Neutrophil (primary cell): ENCODE data around the gene PPP1R3E.

Experiments
- H3K27ac ChIP-seq: fragments of 200-600 bp; sonication (generic); 2 replicates; pipeline ENCODE4 v1.5.1; 2016; ENCODE audit warnings: mild to moderate bottlenecking, moderate library complexity
- H3K27me3 ChIP-seq: fragments of 200-600 bp; sonication (generic); 2 replicates; pipeline ENCODE4 v1.6.0; 2016; ENCODE audit warnings: mild to moderate bottlenecking
- H3K36me3 ChIP-seq: fragments of 200-600 bp; sonication (generic); 2 replicates; pipeline ENCODE4 v1.5.1; 2017
- H3K4me1 ChIP-seq, 2 experiments: fragments of 200-600 bp in 1 of 2; sonication (generic) in 1 of 2; 1 replicate in 1 of 2; 2 replicates in 1 of 2; pipeline versions ENCODE4 v1.5.1 to v1.6.1; 2013 to 2016; ENCODE audit warnings: low read depth in 1 of 2, low read length in 1 of 2, mild to moderate bottlenecking in 1 of 2, moderate library complexity in 1 of 2; ENCODE audit not compliant: control insufficient read depth in 1 of 2, insufficient read depth in 1 of 2
- H3K4me3 ChIP-seq, 2 experiments: fragments of 200-600 bp in 1 of 2; sonication (generic) in 1 of 2; 1 replicate in 1 of 2; 2 replicates in 1 of 2; pipeline ENCODE4 v1.5.1; 2013 to 2016; ENCODE audit warnings: low read depth in 1 of 2, low read length in 1 of 2, mild to moderate bottlenecking in 1 of 2, moderate library complexity in 1 of 2
- H3K9me3 ChIP-seq: fragments of 200-600 bp; sonication (generic); 2 replicates; pipeline ENCODE4 v1.5.1; 2016
- CTCF ChIP-seq: fragments of 200-600 bp; sonication (generic); IDR thresholded peaks from 2 replicates; pipeline ENCODE4 v1.5.1; 2016; ENCODE audit warnings: antibody characterized with exemption

Gene PPP1R3E

GRCh38 chr14:23294734-23295561, 7.7 kb downstream of the PPP1R3E start:
- Histone ChIP-seq H3K36me3 (peaks cover 16% of the 10 kb centered on the region), H3K4me1 (peaks cover 12 to 31% of the 10 kb centered on the region in 2 experiments), H3K27ac (peak overlapping the region; percentile 43), H3K9me3 (no peaks in the 10 kb centered on the region), H3K4me3 (peak overlapping the region in 1 of 2 experiments; percentile 21), H3K27me3 (no peaks in the 10 kb centered on the region)
- TF ChIP-seq CTCF, result peak; percentile 71

GRCh38 chr14:23286902-23287479, 15.7 kb downstream of the PPP1R3E start:
- TF ChIP-seq CTCF, result no peak
- Histone ChIP-seq H3K4me1 (peaks cover 23 to 30% of the 10 kb centered on the region in 2 experiments), H3K36me3 (no peaks in the 10 kb centered on the region), H3K27ac (peak overlapping the region; percentile 86), H3K27me3 (no peaks in the 10 kb centered on the region), H3K9me3 (no peaks in the 10 kb centered on the region), H3K4me3 (peak overlapping the region; percentile 89)

- H3K4me3 ChIP-seq, result peak within 1 kb of the TSS; percentile 89
Observed at GRCh38 chr14:23286020-23286901, 16.4 kb downstream of the PPP1R3E start, which contains the start of gene HOMEZ. TSS of gene HOMEZ (minus strand) at chr14:23286132. CDS start at chr14:23285952, 180 bp downstream.

GRCh38 chr14:23285530-23286019, 17.1 kb downstream of the PPP1R3E start:
- TF ChIP-seq CTCF, result no peak
- no peaks in the 10 kb centered on the region for H3K36me3 ChIP-seq
- H3K27me3 ChIP-seq, result no peaks in the 10 kb centered on the region
- peaks cover 23 to 30% of the 10 kb centered on the region in 2 experiments for H3K4me1 ChIP-seq
- H3K27ac ChIP-seq, result peak overlapping the region; percentile 86
- H3K9me3 ChIP-seq, result no peaks in the 10 kb centered on the region
- H3K4me3 ChIP-seq, result peak overlapping the region; percentile 89

More at GRCh38 chr14:23286020-23286901, 16.4 kb downstream of the PPP1R3E start, which contains the start of gene HOMEZ:
- H3K36me3 ChIP-seq, result no peaks in the 10 kb centered on the region
- no peak for TF ChIP-seq CTCF
- peak within 1 kb of the TSS; percentile 86 for H3K27ac ChIP-seq
- H3K27me3 ChIP-seq, result no peaks in the 10 kb centered on the region
- H3K9me3 ChIP-seq, result no peaks in the 10 kb centered on the region
- H3K4me1 ChIP-seq, result peaks cover 23 to 30% of the 10 kb centered on the region in 2 experiments
